Panc1 (cell line): ENCODE measurements around the gene EFCAB8. TPM values are rescaled to one million over a fixed set of nuclear protein-coding genes. Genes with fewer than 3 reads are reported as not detected.
A peak's percentile ranks its signal among the peaks of the same experiment; 100 is the strongest.

Source experiments
- ATAC-seq: fragments of 200-7000 bp; cut with Tn5 transposase; 2 replicates; pipeline ENCODE4 v1.9.1; 2020; ENCODE audit warnings: mild to moderate bottlenecking, moderate library complexity
- BruUV-seq: library from RNA; stranded (reverse); fragments of 400-500 nt; replicated peaks from 2 replicates; lab custom pipeline; 2021; lab: Mats Ljungman, UMichigan
- CTCF ChIA-PET: fragments of 300-600 bp; sonication (Branson Sonifier 250); formaldehyde crosslinking; loops from one replicate; lab custom pipeline; 2022; ENCODE audit warnings: antibody characterized with exemption; lab: Charles Lee
- POLR2A ChIA-PET: fragments of 300-600 bp; sonication (Branson Sonifier 250); formaldehyde crosslinking; loops from one replicate; lab custom pipeline; 2022; ENCODE audit warnings: antibody characterized with exemption; lab: Charles Lee
- DNase-seq: peaks from one replicate; pipeline ENCODE4 v3.0.0-alpha.2; 2010; ENCODE audit warnings: low read depth, low spot score
- H3K27ac ChIP-seq: 2 replicates; pipeline ENCODE4 v1.5.1; 2011; ENCODE audit warnings: mild to moderate bottlenecking, low read length, inconsistent platforms
- H3K27me3 ChIP-seq: fragments of 200-500 bp; sonication (Bioruptor generic); 2 replicates; pipeline ENCODE4 v1.6.0; 2014; ENCODE audit warnings: low read length, inconsistent platforms; ENCODE audit not compliant: control insufficient read depth, insufficient read depth
- H3K36me3 ChIP-seq: fragments of 200-500 bp; sonication (Bioruptor generic); 2 replicates; pipeline ENCODE4 v1.5.1; 2014; ENCODE audit warnings: inconsistent platforms, mild to moderate bottlenecking, low read length, moderate library complexity; ENCODE audit not compliant: control insufficient read depth, insufficient read depth
- H3K4me1 ChIP-seq: 2 replicates; pipeline ENCODE4 v1.5.1; 2011; ENCODE audit warnings: inconsistent platforms, mild to moderate bottlenecking, low read length, moderate library complexity; ENCODE audit not compliant: control insufficient read depth, insufficient read depth
- H3K4me3 ChIP-seq, 2 experiments: 2 replicates each; pipeline ENCODE4 v1.5.1; 2011 to 2012; ENCODE audit warnings: low read depth in 2 of 2, low read length in 2 of 2, mild to moderate bottlenecking in 2 of 2, inconsistent platforms in 1 of 2, moderate library complexity in 1 of 2
- H3K9me3 ChIP-seq: fragments of 200-500 bp; sonication (Bioruptor generic); 2 replicates; pipeline ENCODE4 v1.5.1; 2014; ENCODE audit warnings: low read depth, mild to moderate bottlenecking, inconsistent platforms, low read length, moderate library complexity; ENCODE audit not compliant: control insufficient read depth, insufficient read depth
- POLR2AphosphoS5 ChIP-seq: IDR thresholded peaks from 2 replicates; pipeline ENCODE4 v1.6.1; 2012; ENCODE audit warnings: mild to moderate bottlenecking, low read depth, low read length, moderate library complexity
- REST ChIP-seq, 2 experiments: IDR thresholded peaks; 2 replicates each; pipeline ENCODE4 v1.6.1; 2011 to 2012; ENCODE audit warnings: low read depth in 2 of 2, control low read depth in 1 of 2, low read length in 1 of 2, mild to moderate bottlenecking in 1 of 2, moderate library complexity in 1 of 2; ENCODE audit not compliant: insufficient read depth in 1 of 2
- SIN3A ChIP-seq: IDR thresholded peaks from 2 replicates; pipeline ENCODE4 v1.6.1; 2012; ENCODE audit warnings: low read depth, mild to moderate bottlenecking, low read length, moderate library complexity, borderline replicate concordance; ENCODE audit not compliant: insufficient read depth
- TCF7L2 ChIP-seq: IDR thresholded peaks from 2 replicates; pipeline ENCODE4 v1.6.1; 2011; ENCODE audit warnings: mild to moderate bottlenecking, low read depth, low read length, inconsistent platforms
- in situ Hi-C: cut with HindIII; loops from 2 replicates; pipeline ENCODE4 v1.10.0; 2016; ENCODE audit warnings: low sequenced_read_pairs, low pct_unique_long_range_greater_than_20kb
- intact Hi-C: fragments of 100-400 bp; cut with micrococcal nuclease; formaldehyde crosslinking; loops from one replicate; pipeline ENCODE4 v1.10.0; 2022; ENCODE audit not compliant: unreplicated experiment
- total RNA-seq: library from RNA; stranded (reverse); gene quantifications from one replicate; pipeline ENCODE4 v1.2.1, GENCODE V29; 2021; ENCODE audit not compliant: unreplicated experiment
- TF ChIP-seq, protein P1 (sequence below): fragments of 450-650 bp; IDR thresholded peaks from 2 replicates; pipeline ENCODE4 v1.5.1; 2017; ENCODE audit warnings: mild to moderate bottlenecking

Gene EFCAB8
- total RNA-seq, 1 experiment from 2014 or later = 1.1 TPM

DNA sequence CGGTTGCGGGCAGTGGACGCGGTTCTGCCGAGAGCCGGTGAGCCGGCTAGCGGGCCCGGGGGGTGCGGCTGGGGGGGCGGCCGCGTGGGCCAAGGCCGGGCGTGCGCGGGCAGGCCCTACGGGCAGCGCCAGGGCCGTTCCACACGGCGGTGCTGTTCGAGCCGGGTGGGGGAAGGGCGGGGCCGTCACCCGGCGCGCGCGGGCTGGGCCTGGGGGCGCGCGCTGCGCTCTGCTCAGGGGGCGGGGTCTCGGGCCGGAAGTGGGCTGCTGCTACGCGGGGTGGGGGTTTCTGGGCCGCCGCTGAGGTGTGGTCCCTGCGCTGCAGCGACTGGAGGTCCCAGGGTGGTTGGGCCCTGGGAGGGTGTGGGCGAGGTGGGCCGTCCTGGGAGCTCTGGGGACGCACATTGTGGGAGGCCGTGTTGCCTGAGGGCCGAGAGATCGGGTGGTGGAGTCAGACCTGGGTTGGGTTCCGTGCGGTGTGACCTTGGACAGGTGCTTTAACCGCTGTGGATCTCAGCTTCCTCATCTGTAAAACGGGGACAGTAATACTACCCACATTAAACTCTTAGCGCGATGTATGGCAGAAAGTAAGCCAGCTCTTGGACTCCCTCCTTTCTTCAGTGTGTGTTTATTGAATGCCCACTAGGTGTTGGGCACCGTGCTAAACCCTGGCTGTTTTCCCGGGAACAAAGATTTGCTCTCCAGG lies 38.6 kb upstream of the EFCAB8 start:
- Histone ChIP-seq H3K27me3 (no peaks in the 10 kb centered on the region), H3K27ac (peak overlapping the region; percentile 84), H3K4me3 (peak overlapping the region; percentile 61 to 96), H3K9me3 (no peaks in the 10 kb centered on the region), H3K36me3 (no peaks in the 10 kb centered on the region), H3K4me1 (peaks cover 24% of the 10 kb centered on the region)
- BruUV-seq = TSS peak; percentile 82
- TF ChIP-seq SIN3A = peak; percentile 65; the same call in 1 of the 2 replicates
- no peak for TF ChIP-seq TCF7L2
- TF ChIP-seq REST (IDR thresholded peaks at IDR 0.05; ENCODE audit: insufficient read depth in 1 of 2, low read depth in 2 of 2, low read length in 1 of 2) = no peak
- TF ChIP-seq POLR2AphosphoS5 = peak; percentile 48
- ATAC-seq (peak; percentile 94), DNase-seq (no peak)
- in situ Hi-C loops (no loop called here), intact Hi-C loops (no loop called here)
- ChIA-PET CTCF (interaction anchor here (0.6 to 0.7 kb wide), 3 partner anchors 23 to 1359 kb away, joined by 4 to 9 read pairs (median 5); no protein-coding TSS in a partner anchor), POLR2A (interaction anchor here (0.7 kb wide), 5 partner anchors 17 to 1109 kb away, joined by 4 to 10 read pairs (median 6); no protein-coding TSS in a partner anchor)

- CTCF ChIA-PET = interaction anchor here (0.6 kb wide), 1 partner anchor 1360 kb away, joined by 5 read pairs; no protein-coding TSS in a partner anchor
- no TSS peak for BruUV-seq
- DNase-seq = no peak
- H3K27me3 ChIP-seq = no peaks in the 10 kb centered on the region
- peak overlapping the region; percentile 61 to 96 for H3K4me3 ChIP-seq
- in situ Hi-C loops (no loop called here), intact Hi-C loops (no loop called here)
- TF ChIP-seq TCF7L2 (no peak), SIN3A (no peak), REST (IDR thresholded peaks at IDR 0.05; ENCODE audit: insufficient read depth in 1 of 2, low read depth in 2 of 2, low read length in 1 of 2) (no peak), POLR2AphosphoS5 (no peak)
- TF ChIP-seq, protein P1, sequence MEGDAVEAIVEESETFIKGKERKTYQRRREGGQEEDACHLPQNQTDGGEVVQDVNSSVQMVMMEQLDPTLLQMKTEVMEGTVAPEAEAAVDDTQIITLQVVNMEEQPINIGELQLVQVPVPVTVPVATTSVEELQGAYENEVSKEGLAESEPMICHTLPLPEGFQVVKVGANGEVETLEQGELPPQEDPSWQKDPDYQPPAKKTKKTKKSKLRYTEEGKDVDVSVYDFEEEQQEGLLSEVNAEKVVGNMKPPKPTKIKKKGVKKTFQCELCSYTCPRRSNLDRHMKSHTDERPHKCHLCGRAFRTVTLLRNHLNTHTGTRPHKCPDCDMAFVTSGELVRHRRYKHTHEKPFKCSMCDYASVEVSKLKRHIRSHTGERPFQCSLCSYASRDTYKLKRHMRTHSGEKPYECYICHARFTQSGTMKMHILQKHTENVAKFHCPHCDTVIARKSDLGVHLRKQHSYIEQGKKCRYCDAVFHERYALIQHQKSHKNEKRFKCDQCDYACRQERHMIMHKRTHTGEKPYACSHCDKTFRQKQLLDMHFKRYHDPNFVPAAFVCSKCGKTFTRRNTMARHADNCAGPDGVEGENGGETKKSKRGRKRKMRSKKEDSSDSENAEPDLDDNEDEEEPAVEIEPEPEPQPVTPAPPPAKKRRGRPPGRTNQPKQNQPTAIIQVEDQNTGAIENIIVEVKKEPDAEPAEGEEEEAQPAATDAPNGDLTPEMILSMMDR = no peak
- no peaks in the 10 kb centered on the region for H3K9me3 ChIP-seq
- peak; percentile 2; the same call in 1 of the 2 replicates for ATAC-seq
- POLR2A ChIA-PET = interaction anchor here (1.2 kb wide), 1 partner anchor 12 kb away, joined by 3 read pairs; no protein-coding TSS in a partner anchor
- peak overlapping the region; percentile 84 for H3K27ac ChIP-seq
- peaks cover 24% of the 10 kb centered on the region for H3K4me1 ChIP-seq
- H3K36me3 ChIP-seq = no peaks in the 10 kb centered on the region
Measured at GRCh38 chr20:32820698-32821377, 37.9 kb upstream of the EFCAB8 start.
